Lung (tissue), 12 donors: ENCODE data around the gene COLEC12. TPM values are rescaled to one million over a fixed set of nuclear protein-coding genes. Genes with fewer than 3 reads are reported as not detected.

Experiments
- ATAC-seq: fragments of 200-7000 bp; cut with Tn5 transposase; one replicate; pipeline ENCODE4 v1.9.1; 2020; ENCODE audit warnings: moderate number of reproducible peaks; ENCODE audit not compliant: insufficient read depth, low FRiP score
- DNase-seq, 3 donors: peaks; one replicate each; pipeline ENCODE4 v3.0.0-alpha.2; 2013 to 2017
- H3K27ac ChIP-seq, 2 donors: one replicate each; pipeline ENCODE4 v1.5.1; 2013; ENCODE audit warnings: mild to moderate bottlenecking in 2 of 2, moderate library complexity in 2 of 2, control low read depth in 1 of 2, inconsistent platforms in 1 of 2, low read depth in 1 of 2, low read length in 1 of 2
- H3K27me3 ChIP-seq, 3 donors: one replicate each; pipeline ENCODE4 v1.5.1; 2013; ENCODE audit warnings: low read length in 2 of 3; ENCODE audit not compliant: control insufficient read depth in 3 of 3, insufficient read depth in 3 of 3
- H3K36me3 ChIP-seq, 4 donors: one replicate each; pipeline ENCODE4 v1.5.1; 2013; ENCODE audit warnings: low read length in 4 of 4, mild to moderate bottlenecking in 1 of 4, moderate library complexity in 1 of 4; ENCODE audit not compliant: control insufficient read depth in 4 of 4, insufficient read depth in 4 of 4
- H3K4me1 ChIP-seq, 5 donors: one replicate each; pipeline ENCODE4 v1.5.1; 2013; ENCODE audit warnings: low read length in 5 of 5, mild to moderate bottlenecking in 2 of 5, moderate library complexity in 1 of 5; ENCODE audit not compliant: control insufficient read depth in 5 of 5, insufficient read depth in 5 of 5
- H3K4me3 ChIP-seq: one replicate; pipeline ENCODE4 v1.5.1; 2013; ENCODE audit warnings: mild to moderate bottlenecking, control low read depth, moderate library complexity
- H3K9ac ChIP-seq, 2 donors: one replicate each; pipeline ENCODE4 v1.5.1; 2013; ENCODE audit warnings: low read length in 2 of 2, control low read depth in 1 of 2; ENCODE audit not compliant: insufficient read depth in 1 of 2
- H3K9me3 ChIP-seq, 4 donors: one replicate each; pipeline ENCODE4 v1.5.1; 2013; ENCODE audit warnings: low read length in 3 of 4, mild to moderate bottlenecking in 1 of 4, moderate library complexity in 1 of 4; ENCODE audit not compliant: control insufficient read depth in 4 of 4, insufficient read depth in 3 of 4
- WGBS, 2 donors: extraction: QIAGEN DNeasy Blood & Tissue Kit; methylation state at CpG; one replicate each; pipeline ENCODE4 v1.1.7; 2013; 5-methylcytosine and 5-hydroxymethylcytosine counted together
- polyA plus RNA-seq, 2 donors: library from polyadenylated mRNA; stranded (reverse); fragments of 200-250 nt; gene quantifications; one replicate each; pipeline ENCODE4 v1.2.1, GENCODE V29; 2013
- total RNA-seq, 2 donors: library from RNA; depleted of rRNA in 1 of 2; stranded (reverse); fragments of >200 nt in 1 of 2; gene quantifications; one replicate each; pipeline ENCODE4 v1.2.1, GENCODE V29; 2014 to 2021
- TF ChIP-seq, protein P1 (sequence below): IDR thresholded peaks from 2 replicates; pipeline ENCODE4 v1.5.1; 2012; ENCODE audit warnings: mild to moderate bottlenecking; ENCODE audit errors: control extremely low read depth, extremely low read depth
- donor health status: control.
- donor health status: control.
- donor health status: Bipolar disorder and iron deficiency.
- donor health status: healthy.
- donor health status: DM: yes; HTN: yes; CAD: no.

Gene COLEC12
- total and polyA plus RNA-seq, 4 donors = 10.3 to 108 (median 28.1) TPM

DNA sequence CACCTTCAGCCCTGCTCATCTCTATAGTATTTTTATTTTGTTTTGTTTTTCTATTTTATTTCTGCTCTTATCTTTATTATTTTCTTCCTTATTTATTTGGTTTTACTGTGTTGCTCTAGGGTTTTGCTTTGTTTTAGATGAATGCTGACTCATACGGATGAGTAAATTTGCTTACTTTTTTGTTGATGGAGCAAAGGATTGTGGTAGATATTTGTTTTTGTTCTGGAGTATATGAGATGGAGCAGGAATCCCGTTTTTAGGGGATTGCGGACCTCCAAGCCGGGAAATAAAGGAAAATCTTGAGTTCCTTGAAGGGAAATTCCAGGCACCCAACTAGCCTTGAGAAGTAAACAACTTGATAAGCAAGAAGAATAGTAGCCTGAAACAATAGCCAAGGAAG lies 15.3 kb upstream of the COLEC12 start:
- no peaks in the 10 kb centered on the region for H3K36me3 ChIP-seq
- peaks cover 0 to 3% (median 0%) of the 10 kb centered on the region in 4 donors for H3K9me3 ChIP-seq
- WGBS, 2 donors = 51 to 72% methylated on average over 4 of the region's 4 CpGs
- no peak for ATAC-seq
- TF ChIP-seq, protein P1, sequence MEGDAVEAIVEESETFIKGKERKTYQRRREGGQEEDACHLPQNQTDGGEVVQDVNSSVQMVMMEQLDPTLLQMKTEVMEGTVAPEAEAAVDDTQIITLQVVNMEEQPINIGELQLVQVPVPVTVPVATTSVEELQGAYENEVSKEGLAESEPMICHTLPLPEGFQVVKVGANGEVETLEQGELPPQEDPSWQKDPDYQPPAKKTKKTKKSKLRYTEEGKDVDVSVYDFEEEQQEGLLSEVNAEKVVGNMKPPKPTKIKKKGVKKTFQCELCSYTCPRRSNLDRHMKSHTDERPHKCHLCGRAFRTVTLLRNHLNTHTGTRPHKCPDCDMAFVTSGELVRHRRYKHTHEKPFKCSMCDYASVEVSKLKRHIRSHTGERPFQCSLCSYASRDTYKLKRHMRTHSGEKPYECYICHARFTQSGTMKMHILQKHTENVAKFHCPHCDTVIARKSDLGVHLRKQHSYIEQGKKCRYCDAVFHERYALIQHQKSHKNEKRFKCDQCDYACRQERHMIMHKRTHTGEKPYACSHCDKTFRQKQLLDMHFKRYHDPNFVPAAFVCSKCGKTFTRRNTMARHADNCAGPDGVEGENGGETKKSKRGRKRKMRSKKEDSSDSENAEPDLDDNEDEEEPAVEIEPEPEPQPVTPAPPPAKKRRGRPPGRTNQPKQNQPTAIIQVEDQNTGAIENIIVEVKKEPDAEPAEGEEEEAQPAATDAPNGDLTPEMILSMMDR = no peak
- no peak for DNase-seq
- no peak overlapping the region for H3K4me3 ChIP-seq
- no peak overlapping the region for H3K27ac ChIP-seq
- no peak overlapping the region for H3K9ac ChIP-seq
- peaks cover 0 to 14% (median 3%) of the 10 kb centered on the region in 5 donors for H3K4me1 ChIP-seq
- H3K27me3 ChIP-seq = no peaks in the 10 kb centered on the region

DNA sequence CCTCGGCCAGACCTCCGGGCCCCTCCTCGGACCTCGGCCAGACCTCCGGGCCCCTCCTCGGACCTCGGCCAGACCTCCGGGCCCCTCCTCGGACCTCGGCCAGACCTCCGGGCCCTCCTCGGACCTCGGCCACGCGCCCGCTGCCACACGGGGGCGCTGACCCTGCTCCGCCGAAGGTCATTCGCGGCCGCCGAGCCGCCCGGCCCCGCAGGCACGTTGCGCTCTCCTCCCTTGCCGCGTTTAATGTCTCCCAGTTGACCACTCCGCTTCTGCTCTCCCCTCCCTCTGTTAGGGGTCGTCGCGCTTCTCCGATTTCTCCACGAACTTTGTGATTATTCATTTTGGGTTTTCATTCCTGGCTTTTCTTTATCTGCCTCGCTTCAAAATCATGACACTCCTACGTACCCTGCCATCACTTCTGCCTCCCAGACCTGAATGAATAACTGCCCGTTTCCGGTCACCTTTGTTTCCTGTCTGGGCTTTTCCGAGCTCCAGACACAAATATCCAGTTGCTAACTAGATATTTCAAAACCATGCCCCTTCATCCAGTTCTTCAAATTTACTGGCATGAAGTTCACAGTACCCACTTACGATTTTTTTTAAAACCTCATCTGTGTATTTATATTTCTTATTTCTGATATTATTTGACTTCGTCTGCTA lies 14.8 kb upstream of the COLEC12 start:
- Histone ChIP-seq H3K9me3 (peaks cover 0 to 3% (median 0%) of the 10 kb centered on the region in 4 donors), H3K9ac (no peak overlapping the region), H3K27ac (no peak overlapping the region), H3K4me1 (peaks cover 0 to 14% (median 3%) of the 10 kb centered on the region in 5 donors), H3K36me3 (no peaks in the 10 kb centered on the region), H3K27me3 (no peaks in the 10 kb centered on the region), H3K4me3 (no peak overlapping the region)
- DNase-seq (no peak), ATAC-seq (no peak)
- TF ChIP-seq, protein P1 = no peak
- WGBS, 2 donors = 87 to 88% methylated on average over 37 to 39 of the region's 44 CpGs

DNA sequence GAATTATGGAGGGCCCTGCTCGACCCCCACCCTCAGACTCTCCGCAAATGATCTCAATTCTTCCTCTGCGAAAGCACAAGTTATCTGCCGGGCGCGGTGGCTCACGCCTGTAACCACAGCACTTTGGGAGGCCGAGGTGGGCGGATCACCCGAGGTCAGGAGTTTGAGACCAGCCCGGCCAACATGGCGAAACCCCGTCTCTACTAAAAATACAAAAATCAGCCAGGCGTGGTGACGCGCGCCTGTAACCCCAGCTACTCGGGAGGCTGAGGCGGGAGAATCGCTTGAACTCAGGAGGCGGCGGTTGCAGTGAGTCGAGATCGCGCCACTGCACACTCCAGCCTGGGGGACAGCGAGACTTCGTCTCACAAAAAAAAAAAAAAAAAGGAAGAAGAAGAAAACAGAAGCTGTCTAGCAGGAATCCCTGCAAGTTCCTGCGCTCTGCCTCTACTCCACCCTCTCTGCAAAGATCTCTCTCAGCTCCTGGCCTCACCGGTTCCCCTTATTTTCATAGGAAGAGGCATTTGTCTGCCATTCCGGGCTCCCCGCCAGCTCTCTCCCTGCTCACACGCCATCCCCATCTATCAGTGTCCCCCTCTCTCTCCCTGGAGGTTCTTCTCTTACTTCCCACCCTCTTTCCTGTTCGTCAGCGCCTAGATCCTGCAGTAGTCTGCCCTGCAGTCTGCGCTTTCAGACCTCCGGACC lies 13.5 kb upstream of the COLEC12 start:
- no peaks in the 10 kb centered on the region for H3K36me3 ChIP-seq
- H3K4me1 ChIP-seq = peaks cover 0 to 12% (median 0%) of the 10 kb centered on the region in 5 donors
- TF ChIP-seq, protein P1 = no peak
- H3K9me3 ChIP-seq = peaks cover 0 to 1% (median 0%) of the 10 kb centered on the region in 4 donors
- no peak for ATAC-seq
- WGBS, 2 donors = 93 to 95% methylated on average over 36 of the region's 36 CpGs
- H3K9ac ChIP-seq = no peak overlapping the region
- H3K4me3 ChIP-seq = no peak overlapping the region
- no peak overlapping the region for H3K27ac ChIP-seq
- no peaks in the 10 kb centered on the region for H3K27me3 ChIP-seq
- no peak for DNase-seq
